ENCODE measurements around the gene PRKCQ.

The PRKCQ gene

GRCh38 chr10:6379015-6379776, 200.9 kb downstream of the PRKCQ start:
- no peak for DNase-seq (ENCODE audit: low spot score)

More at GRCh38 chr10:6379015-6379776, 200.9 kb downstream of the PRKCQ start:
- no peak for TF ChIP-seq CTCF (IDR thresholded peaks at IDR 0.05)
- no peak overlapping the region for H3K27ac ChIP-seq
- no peak overlapping the region for H3K4me3 ChIP-seq

Measured in coronary artery (tissue), 2 donors.